Panc1 (cell line): ENCODE measurements around the gene FHIT. TPM values are rescaled to one million over a fixed set of nuclear protein-coding genes. Genes with fewer than 3 reads are reported as not detected.

ENCODE experiments used
- ATAC-seq: fragments of 200-7000 bp; cut with Tn5 transposase; 2 replicates; pipeline ENCODE4 v1.9.1; 2020; ENCODE audit warnings: mild to moderate bottlenecking, moderate library complexity
- BruUV-seq: library from RNA; stranded (reverse); fragments of 400-500 nt; replicated peaks from 2 replicates; lab custom pipeline; 2021; lab: Mats Ljungman, UMichigan
- CTCF ChIA-PET: fragments of 300-600 bp; sonication (Branson Sonifier 250); formaldehyde crosslinking; loops from one replicate; lab custom pipeline; 2022; ENCODE audit warnings: antibody characterized with exemption; lab: Charles Lee
- POLR2A ChIA-PET: fragments of 300-600 bp; sonication (Branson Sonifier 250); formaldehyde crosslinking; loops from one replicate; lab custom pipeline; 2022; ENCODE audit warnings: antibody characterized with exemption; lab: Charles Lee
- DNase-seq: peaks from one replicate; pipeline ENCODE4 v3.0.0-alpha.2; 2010; ENCODE audit warnings: low read depth, low spot score
- H3K27ac ChIP-seq: 2 replicates; pipeline ENCODE4 v1.5.1; 2011; ENCODE audit warnings: mild to moderate bottlenecking, low read length, inconsistent platforms
- H3K27me3 ChIP-seq: fragments of 200-500 bp; sonication (Bioruptor generic); 2 replicates; pipeline ENCODE4 v1.6.0; 2014; ENCODE audit warnings: low read length, inconsistent platforms; ENCODE audit not compliant: control insufficient read depth, insufficient read depth
- H3K36me3 ChIP-seq: fragments of 200-500 bp; sonication (Bioruptor generic); 2 replicates; pipeline ENCODE4 v1.5.1; 2014; ENCODE audit warnings: inconsistent platforms, mild to moderate bottlenecking, low read length, moderate library complexity; ENCODE audit not compliant: control insufficient read depth, insufficient read depth
- H3K4me1 ChIP-seq: 2 replicates; pipeline ENCODE4 v1.5.1; 2011; ENCODE audit warnings: inconsistent platforms, mild to moderate bottlenecking, low read length, moderate library complexity; ENCODE audit not compliant: control insufficient read depth, insufficient read depth
- H3K4me3 ChIP-seq, 2 experiments: 2 replicates each; pipeline ENCODE4 v1.5.1; 2011 to 2012; ENCODE audit warnings: low read depth in 2 of 2, low read length in 2 of 2, mild to moderate bottlenecking in 2 of 2, inconsistent platforms in 1 of 2, moderate library complexity in 1 of 2
- H3K9me3 ChIP-seq: fragments of 200-500 bp; sonication (Bioruptor generic); 2 replicates; pipeline ENCODE4 v1.5.1; 2014; ENCODE audit warnings: low read depth, mild to moderate bottlenecking, inconsistent platforms, low read length, moderate library complexity; ENCODE audit not compliant: control insufficient read depth, insufficient read depth
- CTCF ChIP-seq: fragments of 450-650 bp; IDR thresholded peaks from 2 replicates; pipeline ENCODE4 v1.5.1; 2017; ENCODE audit warnings: mild to moderate bottlenecking
- POLR2AphosphoS5 ChIP-seq: IDR thresholded peaks from 2 replicates; pipeline ENCODE4 v1.6.1; 2012; ENCODE audit warnings: mild to moderate bottlenecking, low read depth, low read length, moderate library complexity
- REST ChIP-seq, 2 experiments: IDR thresholded peaks; 2 replicates each; pipeline ENCODE4 v1.6.1; 2011 to 2012; ENCODE audit warnings: low read depth in 2 of 2, control low read depth in 1 of 2, low read length in 1 of 2, mild to moderate bottlenecking in 1 of 2, moderate library complexity in 1 of 2; ENCODE audit not compliant: insufficient read depth in 1 of 2
- SIN3A ChIP-seq: IDR thresholded peaks from 2 replicates; pipeline ENCODE4 v1.6.1; 2012; ENCODE audit warnings: low read depth, mild to moderate bottlenecking, low read length, moderate library complexity, borderline replicate concordance; ENCODE audit not compliant: insufficient read depth
- TCF7L2 ChIP-seq: IDR thresholded peaks from 2 replicates; pipeline ENCODE4 v1.6.1; 2011; ENCODE audit warnings: mild to moderate bottlenecking, low read depth, low read length, inconsistent platforms
- in situ Hi-C: cut with HindIII; loops from 2 replicates; pipeline ENCODE4 v1.10.0; 2016; ENCODE audit warnings: low sequenced_read_pairs, low pct_unique_long_range_greater_than_20kb
- intact Hi-C: fragments of 100-400 bp; cut with micrococcal nuclease; formaldehyde crosslinking; loops from one replicate; pipeline ENCODE4 v1.10.0; 2022; ENCODE audit not compliant: unreplicated experiment
- total RNA-seq: library from RNA; stranded (reverse); gene quantifications from one replicate; pipeline ENCODE4 v1.2.1, GENCODE V29; 2021; ENCODE audit not compliant: unreplicated experiment

FHIT gene
- total RNA-seq, 1 experiment from 2014 or later = 2.2 TPM

GRCh38 chr3:61201071-61201470 is 50.2 kb downstream of the FHIT start:
- no peaks in the 10 kb centered on the region for H3K36me3 ChIP-seq
- BruUV-seq = no TSS peak
- TF ChIP-seq CTCF (no peak), POLR2AphosphoS5 (no peak), TCF7L2 (no peak), REST (IDR thresholded peaks at IDR 0.05; ENCODE audit: insufficient read depth in 1 of 2, low read depth in 2 of 2, low read length in 1 of 2) (no peak), SIN3A (no peak)
- DNase-seq (no peak), ATAC-seq (no peak)
- CTCF ChIA-PET = no interaction called here
- in situ Hi-C loops (no loop called here), intact Hi-C loops (no loop called here)
- no peak overlapping the region for H3K27ac ChIP-seq
- no peaks in the 10 kb centered on the region for H3K9me3 ChIP-seq
- POLR2A ChIA-PET = no interaction called here
- no peaks in the 10 kb centered on the region for H3K4me1 ChIP-seq
- no peak overlapping the region for H3K4me3 ChIP-seq
- no peaks in the 10 kb centered on the region for H3K27me3 ChIP-seq

- CTCF ChIA-PET = no interaction called here
- in situ Hi-C loops = no loop called here
- Histone ChIP-seq H3K27me3 (no peaks in the 10 kb centered on the region), H3K9me3 (no peaks in the 10 kb centered on the region), H3K4me1 (no peaks in the 10 kb centered on the region), H3K36me3 (no peaks in the 10 kb centered on the region), H3K4me3 (no peak overlapping the region), H3K27ac (no peak overlapping the region)
- TF ChIP-seq POLR2AphosphoS5 = no peak
- intact Hi-C loops = no loop called here
- POLR2A ChIA-PET = no interaction called here
- no peak for ATAC-seq
- BruUV-seq = no TSS peak
- no peak for DNase-seq
These were observed 51.0 kb downstream of the FHIT start for GRCh38 chr3:61200270-61200669.

GRCh38 chr3:61199843-61200242 is 51.4 kb downstream of the FHIT start:
- Histone ChIP-seq H3K4me1 (no peaks in the 10 kb centered on the region), H3K4me3 (no peak overlapping the region), H3K36me3 (no peaks in the 10 kb centered on the region), H3K27me3 (no peaks in the 10 kb centered on the region), H3K9me3 (no peaks in the 10 kb centered on the region), H3K27ac (no peak overlapping the region)
- intact Hi-C loops = no loop called here
- ChIA-PET POLR2A (no interaction called here), CTCF (no interaction called here)
- DNase-seq = no peak
- in situ Hi-C loops = no loop called here
- no peak for TF ChIP-seq POLR2AphosphoS5
- TF ChIP-seq SIN3A = no peak
- no peak for TF ChIP-seq TCF7L2
- no peak for TF ChIP-seq CTCF
- TF ChIP-seq REST (IDR thresholded peaks at IDR 0.05; ENCODE audit: insufficient read depth in 1 of 2, low read depth in 2 of 2, low read length in 1 of 2) = no peak
- no peak for ATAC-seq
- no TSS peak for BruUV-seq
